Measurements from ENCODE around the gene POT1.

Gene POT1

DNA sequence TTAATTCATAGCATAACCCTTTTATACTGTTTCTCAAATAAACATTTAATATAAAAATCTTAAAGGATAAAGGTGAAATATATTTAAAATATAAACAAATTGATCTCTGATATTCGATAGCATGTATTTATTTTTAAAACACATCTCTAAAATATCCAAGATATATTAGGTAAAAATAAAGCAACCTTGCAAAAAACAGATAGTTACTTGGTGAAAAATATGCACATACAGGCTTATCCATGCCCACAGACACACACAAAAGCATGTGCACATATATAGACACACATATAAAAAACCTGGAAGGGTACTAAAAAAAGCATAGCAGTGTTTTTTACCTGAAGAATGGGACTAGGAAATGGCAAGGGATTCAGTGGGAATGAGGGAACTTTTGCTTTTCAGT lies 19.8 kb downstream of the POT1 start:
- DNase-seq = no peak

DNA sequence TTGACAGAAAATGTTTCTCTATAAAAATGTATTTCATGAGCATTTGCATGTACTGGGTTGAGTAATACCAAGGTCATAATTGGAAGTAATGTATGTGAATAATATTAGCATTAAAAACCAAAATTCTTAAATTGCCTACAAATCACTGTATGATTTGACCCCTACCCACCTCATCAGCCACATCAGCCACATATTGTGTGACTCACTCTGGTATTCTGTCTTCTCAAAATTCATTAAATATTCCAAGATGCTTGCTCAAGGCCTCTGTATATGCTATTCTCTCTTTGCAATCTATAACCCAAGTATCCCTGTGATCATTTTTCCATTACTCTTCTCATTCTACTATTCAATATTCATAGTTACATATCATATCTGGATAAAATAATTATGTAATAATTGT lies 21.4 kb downstream of the POT1 start:
- DNase-seq = no peak

DNA sequence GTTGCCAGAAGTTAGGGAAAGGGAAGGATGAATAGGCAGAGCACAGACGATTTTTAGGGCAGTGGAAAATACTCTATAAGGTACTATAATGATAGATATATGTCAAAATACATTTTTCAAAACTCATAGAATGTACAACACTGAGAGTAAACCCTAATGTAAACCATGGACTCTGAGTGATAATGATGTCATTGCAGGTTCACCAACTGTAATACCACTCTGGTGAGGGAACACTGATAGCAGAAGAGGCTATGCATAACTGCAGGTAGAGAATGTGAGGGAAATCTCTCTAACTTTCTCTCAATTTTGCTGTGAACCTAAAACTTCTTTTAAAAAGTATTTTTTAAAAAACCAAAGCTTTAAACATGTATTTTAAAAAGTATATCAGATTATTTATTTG lies 22.1 kb downstream of the POT1 start:
- no peak for DNase-seq

DNA sequence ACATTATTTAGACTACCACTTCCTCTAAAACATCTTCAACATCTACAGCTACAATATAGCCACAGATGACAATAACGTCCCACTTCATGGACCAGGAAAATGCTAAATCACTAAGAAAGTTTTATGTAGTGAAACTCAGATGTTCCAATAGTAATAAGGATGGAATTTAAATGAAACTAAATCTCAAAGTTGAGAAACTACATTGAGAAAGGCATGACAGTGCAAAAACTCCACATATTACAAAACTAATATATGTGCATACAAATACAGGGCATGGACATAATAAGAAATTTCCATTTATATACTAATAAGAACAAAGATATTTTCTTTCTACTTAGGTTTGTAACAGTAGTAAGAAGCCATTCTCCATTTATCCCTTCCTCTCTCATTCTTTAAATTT lies 31.1 kb downstream of the POT1 start:
- DNase-seq = no peak

DNA sequence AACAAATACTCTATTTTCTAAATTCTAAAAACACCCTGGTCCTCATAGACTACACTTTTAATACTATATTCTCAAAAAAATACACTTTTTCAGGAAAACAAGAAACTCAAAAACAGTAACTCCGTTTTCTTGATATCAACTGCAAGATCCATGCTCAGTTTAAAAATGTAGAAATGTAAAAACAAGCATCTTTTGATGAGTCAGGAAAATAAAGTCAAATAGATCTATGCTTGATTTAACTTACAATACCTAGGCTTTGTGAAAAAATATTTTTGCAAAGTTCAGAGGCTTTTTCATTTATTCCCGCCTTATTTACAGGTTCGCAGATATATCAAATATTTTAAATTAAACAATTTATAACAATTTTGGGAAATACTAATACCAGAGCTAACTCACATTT lies 33.6 kb downstream of the POT1 start:
- no peak for DNase-seq

DNA sequence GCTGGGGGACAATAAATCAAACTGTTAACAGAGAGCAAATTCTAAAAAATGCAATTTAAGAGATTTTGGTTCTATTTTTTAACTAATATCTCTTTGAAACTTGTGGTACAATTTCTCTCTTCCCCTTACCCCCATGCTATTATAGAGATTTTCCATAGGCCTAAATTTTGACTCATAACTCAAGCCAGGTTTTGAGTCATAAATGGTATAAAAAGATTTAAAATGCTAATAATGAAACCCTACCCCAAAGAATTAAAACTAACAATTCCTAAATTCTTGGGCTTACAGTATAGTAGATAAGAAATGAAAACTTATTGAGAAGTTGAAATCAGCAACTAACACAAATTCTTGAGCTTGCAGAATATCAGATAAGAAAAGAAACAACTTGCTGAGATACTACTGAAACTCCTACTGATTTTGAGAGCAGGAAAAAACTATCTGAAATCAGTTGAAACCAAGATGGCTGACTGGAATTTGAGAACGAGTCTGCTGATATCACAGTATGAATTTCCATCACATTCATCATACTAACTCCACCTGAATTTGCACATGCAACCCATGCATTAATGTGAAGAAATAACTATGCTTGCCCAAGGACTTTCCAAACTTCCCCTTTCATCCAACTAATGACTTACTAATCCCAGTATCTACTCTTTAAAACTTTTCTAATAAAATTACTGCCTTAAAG lies 36.3 kb downstream of the POT1 start:
- no peak for DNase-seq

DNA sequence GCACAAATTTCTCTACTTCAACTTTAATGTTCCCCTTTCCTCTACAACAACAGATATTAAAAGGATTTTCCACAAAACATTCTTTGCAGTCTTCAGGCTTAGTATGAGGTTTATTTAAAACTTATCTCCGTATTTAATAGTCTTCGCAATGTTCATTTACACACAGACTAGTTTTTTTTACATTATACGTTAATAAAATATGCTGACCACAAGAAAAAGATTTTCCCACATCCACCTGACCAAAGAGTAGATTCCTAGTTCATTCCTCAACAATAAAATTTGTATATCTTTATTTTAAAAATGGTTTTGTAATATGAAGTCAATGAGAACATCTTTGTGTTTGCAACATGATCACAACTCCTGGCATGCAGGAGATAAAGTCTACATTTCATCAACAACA lies 42.4 kb downstream of the POT1 start:
- no peak for DNase-seq

DNA sequence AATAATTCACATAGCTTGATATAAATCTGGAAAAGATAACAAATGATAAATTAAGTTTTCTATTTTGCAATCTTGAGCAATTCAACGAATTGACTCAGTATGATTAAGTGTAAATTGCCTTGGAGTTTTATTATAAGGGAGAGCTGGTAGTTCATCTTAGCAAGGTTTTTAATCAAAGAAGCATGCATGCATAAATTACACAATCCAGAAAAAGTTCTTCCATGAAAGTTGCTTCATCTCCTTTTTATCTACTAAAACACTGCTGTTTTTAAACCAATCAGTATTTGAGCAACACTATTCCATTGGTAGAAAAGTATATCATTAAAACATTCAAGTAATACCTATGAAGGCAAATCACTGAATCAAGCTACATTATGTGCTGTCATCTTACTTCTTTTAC lies 47.6 kb downstream of the POT1 start:
- no peak for DNase-seq

DNA sequence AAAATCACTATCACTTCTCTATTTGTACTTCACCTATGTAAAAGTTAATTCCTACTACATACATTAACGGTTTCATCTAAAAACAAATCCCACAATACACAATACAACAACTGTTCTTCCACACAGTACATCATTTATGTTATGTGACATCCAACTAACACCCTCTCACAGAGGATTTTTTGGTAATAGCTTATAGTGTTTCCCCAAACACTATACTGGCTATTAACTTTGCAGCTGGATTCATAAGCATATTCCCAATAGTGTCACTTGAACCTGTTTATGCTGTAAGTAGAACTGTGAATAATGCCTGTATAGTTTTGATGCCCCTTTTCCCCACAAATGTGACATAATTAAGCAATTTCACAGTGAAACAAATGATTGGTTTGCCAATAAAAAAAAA lies 49.9 kb downstream of the POT1 start:
- DNase-seq = no peak

DNA sequence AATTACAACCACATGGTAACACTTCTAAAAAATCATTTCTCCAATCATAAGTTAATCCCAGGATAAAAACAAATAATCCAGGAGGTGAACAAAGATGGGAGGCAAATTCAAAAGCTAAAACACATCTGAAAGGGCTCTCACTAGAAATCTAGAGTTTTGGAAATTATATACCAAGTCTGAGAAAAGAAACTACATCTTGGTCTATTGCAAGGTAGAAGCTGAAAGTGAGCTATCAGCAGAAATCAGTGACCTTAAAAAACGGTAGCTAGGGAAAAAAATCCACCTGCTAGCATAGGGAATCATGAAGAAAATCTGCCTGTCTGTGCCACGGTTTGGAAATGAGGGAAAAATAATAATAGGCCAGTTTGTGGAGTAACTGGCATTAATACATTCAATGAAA lies 50.5 kb downstream of the POT1 start:
- DNase-seq = no peak

DNA sequence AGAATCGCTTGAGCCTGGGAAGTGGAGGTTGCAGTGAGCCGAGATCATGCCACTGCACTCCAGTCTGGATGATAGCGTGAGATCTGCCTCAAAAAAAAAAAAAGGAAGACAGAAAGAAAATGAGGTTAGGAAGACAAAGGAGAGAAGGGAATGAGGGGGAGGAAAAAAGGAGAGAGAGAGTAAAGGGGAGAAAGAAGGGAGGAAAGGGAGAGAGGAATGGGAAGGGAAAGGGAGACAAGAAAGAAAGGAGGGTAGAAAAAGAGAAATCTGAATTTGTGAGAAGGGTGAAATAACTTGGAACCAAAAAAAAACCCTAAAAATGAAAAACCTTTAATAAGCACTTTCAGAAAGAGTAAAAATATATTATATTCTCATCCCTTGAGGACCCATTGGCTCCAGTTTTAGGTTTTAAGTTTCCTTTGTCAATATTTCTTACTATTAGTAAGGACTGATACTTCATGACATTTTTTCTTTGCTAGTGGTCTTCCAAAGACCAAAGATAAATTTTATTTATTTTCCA lies 54.9 kb downstream of the POT1 start:
- no peak for DNase-seq

DNA sequence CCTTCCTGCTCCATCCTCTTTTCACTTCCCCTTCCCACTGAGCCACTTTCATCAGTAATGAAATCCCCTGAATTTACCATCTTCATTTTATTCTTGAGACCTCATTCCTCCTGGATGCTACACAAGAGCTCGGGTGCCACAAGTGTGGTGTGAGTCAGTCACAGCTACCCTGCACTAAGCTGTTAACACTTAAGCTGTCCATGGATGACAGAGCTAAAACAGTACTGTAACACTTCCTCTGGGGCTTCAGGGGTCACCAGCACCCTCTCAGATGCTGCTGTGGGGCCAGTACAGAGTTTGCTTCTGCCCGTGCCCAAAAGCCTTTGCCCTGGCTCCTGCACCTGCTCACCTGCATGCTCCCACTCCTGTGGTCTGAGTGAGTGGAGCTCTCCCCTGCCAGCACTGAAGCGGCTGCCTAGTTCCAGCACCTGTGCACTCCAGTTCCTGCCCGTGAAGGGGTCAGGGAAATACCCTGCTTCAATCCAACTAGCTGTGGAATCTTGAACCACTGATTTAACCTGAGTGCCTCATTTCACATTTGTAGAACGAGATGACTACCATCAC lies 71.9 kb downstream of the POT1 start:
- no peak for DNase-seq

DNA sequence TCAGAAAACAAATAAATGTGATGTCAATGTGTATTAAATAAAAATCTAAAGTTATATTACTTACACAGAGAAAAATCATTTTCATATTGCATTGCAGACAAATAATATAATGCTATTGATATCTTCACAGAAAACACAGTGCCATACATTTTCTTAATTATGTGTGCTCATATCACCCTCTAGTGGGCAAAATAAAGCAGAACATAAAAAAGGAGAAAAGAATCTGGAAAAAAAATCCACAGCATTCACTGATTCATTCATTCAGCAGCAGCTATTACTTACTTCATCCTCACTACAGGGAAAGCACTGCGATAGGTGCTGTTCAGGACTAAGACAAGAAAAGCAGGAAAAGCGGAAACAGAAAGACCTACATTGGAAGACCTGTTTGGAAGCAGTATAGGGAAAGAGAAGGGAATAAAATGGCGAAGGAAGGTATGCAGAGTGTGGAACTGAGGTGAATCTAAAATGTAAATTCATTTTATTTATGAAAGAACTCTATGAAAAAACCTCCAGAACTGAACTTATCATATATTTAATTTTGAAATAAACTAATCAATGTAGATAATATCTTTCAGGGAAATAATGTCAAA lies 73.2 kb downstream of the POT1 start:
- DNase-seq = no peak

DNA sequence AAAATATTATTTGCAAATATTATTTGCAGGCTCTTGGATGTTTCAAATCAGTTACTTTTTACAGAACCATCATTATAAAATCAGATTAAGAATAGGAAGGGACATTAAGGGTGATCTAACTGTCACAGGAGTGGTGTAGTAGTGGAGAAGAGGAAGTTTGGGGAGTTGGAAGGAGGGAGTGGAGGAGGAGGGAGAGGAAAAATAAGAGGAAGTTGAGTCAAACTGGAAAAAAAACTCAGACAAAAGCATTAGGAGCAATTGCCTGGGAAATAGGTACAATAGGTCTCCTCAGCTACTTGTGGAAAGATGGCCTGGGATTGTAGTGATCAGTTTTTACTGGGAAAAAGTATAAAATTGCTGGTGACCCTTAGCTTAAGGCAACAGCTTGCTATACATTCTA lies 86.3 kb downstream of the POT1 start:
- DNase-seq = no peak

DNA sequence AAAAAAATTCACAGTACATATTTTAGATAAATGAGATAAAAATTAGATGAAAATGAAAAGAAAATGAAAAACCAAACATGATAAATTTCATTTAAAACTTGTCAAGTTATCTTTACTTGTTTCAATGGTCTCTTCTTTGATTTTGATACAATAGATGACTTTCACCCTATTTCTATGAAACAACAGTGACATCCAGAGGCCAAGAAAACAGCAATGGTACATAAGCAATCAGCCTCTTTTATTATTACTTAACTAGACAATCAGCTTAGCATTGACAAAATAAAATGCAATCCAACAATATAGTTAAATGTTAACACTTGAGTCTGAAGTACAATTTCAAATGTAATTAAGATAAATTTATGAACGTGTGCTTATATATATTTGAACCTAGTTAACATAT lies 89.2 kb downstream of the POT1 start:
- no peak for DNase-seq

DNA sequence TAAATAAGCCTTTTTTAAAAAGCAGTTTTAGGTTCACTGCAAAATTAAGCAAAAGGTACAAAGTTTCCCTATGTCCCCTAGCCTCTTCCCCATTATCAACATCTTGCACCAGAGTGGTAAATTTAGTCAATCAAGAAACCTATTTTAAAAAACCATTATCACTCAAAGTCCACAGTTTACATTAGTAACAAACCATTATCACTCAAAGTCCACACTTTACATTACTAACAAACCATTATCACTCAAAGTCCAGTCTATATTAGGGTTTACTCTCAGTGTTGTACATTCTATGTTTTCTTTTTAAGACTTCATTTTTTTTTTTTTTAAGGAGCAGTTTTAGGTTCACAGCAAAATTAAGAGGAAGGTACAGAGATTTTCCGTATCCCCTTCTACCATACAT lies 89.9 kb downstream of the POT1 start:
- no peak for DNase-seq

DNA sequence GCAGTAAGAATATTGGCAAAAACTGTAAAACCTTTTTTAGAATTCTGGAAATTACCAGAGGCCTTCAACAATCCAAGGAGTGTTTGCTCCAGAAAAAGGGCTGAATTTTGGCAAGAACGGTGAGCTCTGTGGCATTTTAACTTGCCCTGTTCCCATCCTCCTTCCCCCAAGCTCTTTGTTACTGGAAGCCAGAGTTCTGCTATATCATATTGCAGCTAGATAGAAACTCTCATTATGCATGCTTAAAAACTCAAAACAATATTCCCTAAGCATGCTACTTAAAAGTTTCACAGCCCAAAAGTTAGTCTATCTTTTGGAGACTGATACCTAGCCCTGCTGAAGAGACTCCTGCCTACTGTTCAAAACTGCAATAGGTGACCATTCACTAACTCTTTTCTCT lies 93.5 kb downstream of the POT1 start:
- no peak for DNase-seq

DNA sequence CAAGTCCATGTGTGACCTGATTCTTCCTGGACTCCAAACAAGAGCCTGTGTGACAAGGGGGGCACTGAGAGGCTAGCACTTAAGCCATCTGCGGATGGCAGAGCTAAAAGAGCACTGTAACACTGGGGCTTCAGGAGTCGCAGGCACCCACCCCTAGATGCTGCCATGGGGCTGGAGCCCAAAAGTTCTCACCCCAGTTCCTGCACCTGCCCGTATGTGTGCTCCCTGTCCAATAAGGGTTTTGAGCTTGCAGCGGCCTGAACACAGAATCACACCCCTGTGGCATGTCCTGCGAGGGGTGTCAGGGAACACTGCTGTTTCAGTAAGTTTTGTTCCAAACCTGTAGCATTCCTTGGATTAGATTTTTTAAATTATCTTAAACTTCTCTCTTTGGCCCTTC lies 110.8 kb downstream of the POT1 start:
- DNase-seq = no peak

DNA sequence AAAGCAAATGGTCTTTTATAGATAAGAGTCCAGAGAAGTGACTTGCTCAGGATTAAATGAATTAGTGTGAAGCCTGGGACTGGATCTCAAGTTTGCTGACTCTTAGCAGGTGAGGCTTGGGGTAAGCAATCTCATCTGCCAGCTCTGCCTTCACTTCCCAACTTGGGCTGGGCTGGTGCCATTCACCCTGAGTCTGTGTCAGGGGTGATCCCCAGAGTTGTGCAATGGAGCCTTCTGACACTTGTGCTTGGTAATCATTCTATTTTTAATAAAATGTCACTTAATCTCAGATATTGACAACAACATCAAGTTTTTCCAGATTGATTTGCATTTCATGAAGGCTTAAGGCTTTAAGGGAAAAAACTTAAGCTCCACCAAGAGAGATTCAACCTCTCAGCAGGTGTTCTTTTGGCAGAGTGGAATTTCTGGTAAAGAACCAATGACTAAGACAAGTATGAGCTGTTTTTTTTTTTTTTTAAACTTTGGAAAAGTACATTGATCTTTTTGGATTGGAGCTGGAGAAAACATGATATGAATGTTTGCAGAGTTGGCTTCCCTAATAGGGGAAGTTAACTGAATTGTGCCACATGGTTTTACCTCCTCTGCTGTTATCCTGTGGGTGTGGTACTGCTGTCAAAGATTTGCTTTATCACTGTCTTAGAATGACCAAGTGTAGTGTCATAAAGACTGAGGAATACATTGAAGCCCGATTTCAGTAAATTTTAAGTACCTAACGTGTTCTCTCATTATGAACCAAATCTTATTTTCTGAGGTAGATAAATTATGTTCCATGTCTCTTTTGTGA lies 115.4 kb downstream of the POT1 start:
- DNase-seq = no peak

DNA sequence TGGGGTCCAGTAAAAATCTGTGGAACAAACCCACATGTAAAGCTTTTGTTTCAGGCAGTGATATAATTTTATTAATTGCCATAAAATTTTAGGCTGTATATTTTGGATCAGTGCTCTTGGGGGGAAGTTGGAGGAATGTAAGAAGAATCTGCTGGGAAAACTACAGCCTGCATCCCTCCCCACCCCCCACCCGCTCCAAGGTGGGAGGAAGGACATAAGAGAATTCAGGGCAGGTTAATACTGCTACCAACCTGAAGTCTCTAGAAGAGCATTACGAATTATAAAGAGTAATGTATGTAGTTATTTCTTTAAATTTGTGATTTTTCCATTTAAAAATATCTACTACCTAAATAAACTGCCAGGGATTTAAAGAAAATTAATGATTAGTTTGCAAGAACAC lies 116.9 kb downstream of the POT1 start:
- no peak for DNase-seq

DNA sequence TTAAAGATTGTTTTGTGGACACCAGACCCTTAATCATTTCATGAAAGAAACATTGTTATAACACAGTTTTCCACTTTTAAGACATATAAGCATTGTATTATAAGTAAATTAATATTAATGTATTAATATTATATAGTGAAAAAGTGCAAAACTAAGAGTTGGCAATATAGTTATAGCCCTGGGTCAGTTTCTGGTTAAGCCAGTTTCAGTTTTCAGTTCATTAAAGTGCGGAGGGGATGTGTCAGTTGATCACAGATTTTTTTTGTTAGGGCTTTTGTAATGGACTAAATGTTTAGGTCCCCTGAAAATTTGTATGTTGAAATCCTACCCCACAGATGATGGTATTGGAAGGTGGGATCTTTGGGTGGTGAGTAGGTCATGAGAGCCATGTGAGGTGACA lies 118.3 kb downstream of the POT1 start:
- no peak for DNase-seq

DNA sequence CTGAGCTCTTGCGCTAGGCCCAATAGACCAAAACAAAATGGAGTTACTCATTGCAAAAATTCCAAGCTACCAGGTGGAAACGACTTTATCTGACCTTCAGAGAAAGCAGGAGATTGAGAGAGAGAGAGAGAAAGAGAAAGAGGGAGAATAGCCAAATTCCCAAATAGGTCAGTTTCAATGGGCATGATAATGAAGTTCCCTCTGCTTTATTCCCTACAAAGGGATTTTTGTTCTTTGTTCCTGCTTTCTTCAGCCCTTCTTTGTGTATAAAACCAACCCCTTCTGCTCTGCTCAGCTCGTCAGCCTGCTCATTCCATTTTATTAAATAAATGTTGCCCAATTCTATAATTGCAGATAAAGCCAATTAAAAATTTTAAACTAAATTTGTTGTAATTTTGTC lies 119.0 kb downstream of the POT1 start:
- DNase-seq = no peak

DNA sequence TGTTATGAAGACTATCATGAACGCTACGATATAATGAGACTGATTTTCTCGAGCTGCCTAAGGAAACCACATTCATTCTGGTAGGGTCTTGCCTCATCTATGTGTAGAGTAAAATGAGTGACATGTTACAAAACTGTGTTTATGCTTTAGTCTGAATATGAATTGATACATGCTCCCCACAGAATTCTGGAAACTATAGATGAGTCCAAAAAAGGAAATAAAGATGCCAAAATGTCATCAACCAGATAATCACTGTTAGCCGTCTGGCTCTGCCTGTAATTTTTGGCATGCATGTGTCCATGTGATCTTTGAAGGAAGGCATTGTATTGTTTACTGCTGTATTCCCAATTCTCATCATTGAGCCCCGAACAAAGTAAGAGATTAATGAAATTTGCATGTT lies 121.4 kb downstream of the POT1 start:
- no peak for DNase-seq

DNA sequence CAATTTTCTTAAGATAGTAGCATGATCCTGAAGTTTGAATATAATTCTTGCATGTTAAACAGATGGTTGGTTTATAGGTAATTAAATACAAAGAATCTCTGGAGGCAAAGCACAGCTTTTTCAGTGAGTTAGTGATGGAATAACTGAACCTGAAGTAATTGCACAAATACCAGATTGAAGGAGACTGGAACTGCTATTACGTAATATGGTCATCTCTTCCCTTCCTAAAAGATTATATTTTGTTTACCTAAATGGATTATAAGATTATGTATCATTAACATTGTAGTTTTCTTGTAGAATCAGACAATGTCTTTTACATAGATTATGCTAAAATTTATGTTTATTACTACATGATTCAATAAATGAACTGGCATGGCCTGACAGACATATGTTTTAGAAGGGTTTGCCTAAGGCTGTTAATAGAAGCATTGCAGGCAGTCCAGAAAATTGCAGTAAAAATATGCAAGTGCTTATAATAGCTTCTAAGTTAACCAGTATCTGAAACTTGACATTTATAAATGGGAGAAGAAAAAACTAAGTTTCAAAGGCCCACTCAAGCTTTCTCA lies 128.2 kb downstream of the POT1 start:
- DNase-seq = no peak
